Uterus (tissue), 2 donors: ENCODE results near the gene TLCD1.

Source experiments
- CTCF ChIP-seq, 4 experiments: fragments of 200-600 bp in 2 of 4; fragments of 450-650 bp in 2 of 4; sonication (generic) in 2 of 4; IDR thresholded peaks; one replicate each; pipeline ENCODE4 v1.5.1; 2016 to 2019; ENCODE audit warnings: antibody characterized with exemption in 4 of 4, mild to moderate bottlenecking in 2 of 4, moderate library complexity in 1 of 4
- POLR2A ChIP-seq, 2 donors: fragments of 450-650 bp; IDR thresholded peaks; one replicate each; pipeline ENCODE4 v1.6.1; 2016; ENCODE audit warnings: antibody characterized with exemption in 2 of 2, mild to moderate bottlenecking in 1 of 2, moderate library complexity in 1 of 2

- TF ChIP-seq CTCF (IDR thresholded peaks at IDR 0.05) (no peak), POLR2A (IDR thresholded peaks at IDR 0.05) (no peak)
Measured at GRCh38 chr17:28700278-28700677, 25.8 kb downstream of the TLCD1 start.
